Sciatic nerve (tissue), 2 donors: ENCODE data around the gene PGBD1. TPM values are rescaled to one million over a fixed set of nuclear protein-coding genes. Genes with fewer than 3 reads are reported as not detected.

Source experiments
- ATAC-seq: fragments of 200-7000 bp; cut with Tn5 transposase; one replicate; pipeline ENCODE4 v1.9.1; 2020; ENCODE audit warnings: mild to moderate bottlenecking, moderate library complexity
- DNase-seq: peaks from one replicate; pipeline ENCODE4 v3.0.0-alpha.2; 2020; ENCODE audit warnings: low spot score
- intact Hi-C: fragments of 100-400 bp; cut with DNase I; formaldehyde crosslinking; loops from one replicate; pipeline ENCODE4 v1.14.2; 2022
- total RNA-seq: library from RNA; stranded (reverse); fragmentation: NEBNext Ultra II Directional; extraction: Animal tissue kit (Norgen Biotek cat#: 25700); gene quantifications from one replicate; pipeline ENCODE4 v1.2.1, GENCODE V29; 2021
- donor health status: DM: no; HTN: no; CAD: no.
- donor health status: DM: no; HTN: no; CAD: no.

Gene PGBD1
- 4.9 TPM for total RNA-seq

GRCh38 chr6:28281288-28282064 lies at the start of gene PGBD1:
Gene PGBD1, plus strand, starts transcription at chr6:28281572. Its CDS starts 2,242 bp downstream, at chr6:28283814.
- peak; percentile 73 for DNase-seq
- intact Hi-C loops, result no loop called here

GRCh38 chr6:28232785-28233184 lies 48.6 kb upstream of the PGBD1 start:
- DNase-seq (no peak), ATAC-seq (no peak)
- intact Hi-C loops, result loop anchor here (5.0 kb wide), 1 partner anchor 445 kb away; no protein-coding TSS in a partner anchor

More at GRCh38 chr6:28281288-28282064, at the start of gene PGBD1:
- peak; percentile 88 for ATAC-seq

- intact Hi-C loops, result no loop called here
- no peak for ATAC-seq
- DNase-seq, result no peak
These were observed 45.4 kb upstream of the PGBD1 start for GRCh38 chr6:28235912-28236452.

GRCh38 chr6:28239636-28240035 lies 41.7 kb upstream of the PGBD1 start:
- ATAC-seq (no peak), DNase-seq (no peak)
- intact Hi-C loops, result no loop called here

- no peak for ATAC-seq
- intact Hi-C loops, result no loop called here
- DNase-seq, result no peak
These were observed 40.9 kb upstream of the PGBD1 start for GRCh38 chr6:28240471-28240870.

- intact Hi-C loops, result no loop called here
- ATAC-seq (no peak), DNase-seq (no peak)
These were observed 37.4 kb upstream of the PGBD1 start for GRCh38 chr6:28243946-28244345.

- DNase-seq (no peak), ATAC-seq (no peak)
- intact Hi-C loops, result no loop called here
These were observed 36.0 kb upstream of the PGBD1 start for GRCh38 chr6:28245206-28245941.

GRCh38 chr6:28248916-28249315 lies 32.5 kb upstream of the PGBD1 start:
- intact Hi-C loops, result no loop called here
- no peak for DNase-seq
- no peak for ATAC-seq

- intact Hi-C loops, result no loop called here
- no peak for ATAC-seq
- DNase-seq, result no peak
These were observed 30.6 kb upstream of the PGBD1 start for GRCh38 chr6:28250747-28251146.

GRCh38 chr6:28251661-28252008 lies 29.7 kb upstream of the PGBD1 start:
- intact Hi-C loops, result no loop called here
- ATAC-seq, result peak; percentile 37
- no peak for DNase-seq

- ATAC-seq (peak; percentile 98), DNase-seq (peak; percentile 82)
- intact Hi-C loops, result no loop called here
These were observed 29.1 kb upstream of the PGBD1 start, which contains the start of gene ZKSCAN4 for GRCh38 chr6:28252009-28252975. Gene ZKSCAN4, minus strand, starts transcription at chr6:28252269. Its CDS starts 289 bp downstream, at chr6:28251980.

GRCh38 chr6:28254121-28254519 lies 27.3 kb upstream of the PGBD1 start:
- intact Hi-C loops, result no loop called here
- DNase-seq, result no peak
- ATAC-seq, result no peak

- intact Hi-C loops, result no loop called here
These were observed 24.3 kb upstream of the PGBD1 start for GRCh38 chr6:28257042-28257441.

GRCh38 chr6:28258877-28259777 lies 22.2 kb upstream of the PGBD1 start, which contains the start of gene NKAPL:
Gene NKAPL, plus strand, starts transcription at chr6:28259297. Its CDS starts 75 bp downstream, at chr6:28259372.
- DNase-seq (peak; percentile 87), ATAC-seq (peak; percentile 99)
- intact Hi-C loops, result no loop called here

More at GRCh38 chr6:28257042-28257441, 24.3 kb upstream of the PGBD1 start:
- DNase-seq (no peak), ATAC-seq (no peak)

- ATAC-seq, result no peak
- DNase-seq, result no peak
- intact Hi-C loops, result no loop called here
These were observed 17.4 kb upstream of the PGBD1 start for GRCh38 chr6:28263922-28264321.

- ATAC-seq (no peak), DNase-seq (no peak)
These were observed 16.5 kb upstream of the PGBD1 start for GRCh38 chr6:28264834-28265401.

GRCh38 chr6:28266563-28266961 lies 14.8 kb upstream of the PGBD1 start:
- intact Hi-C loops, result no loop called here
- no peak for DNase-seq
- ATAC-seq, result no peak

More at GRCh38 chr6:28264834-28265401, 16.5 kb upstream of the PGBD1 start:
- intact Hi-C loops, result no loop called here
